ENCODE data around the gene CHID1. TPM values are rescaled to one million over a fixed set of nuclear protein-coding genes. Genes with fewer than 3 reads are reported as not detected.

The CHID1 gene
- total RNA-seq, 2 donors from 2014 or later = 46.9 to 78.7 TPM

- Histone ChIP-seq H3K4me1 (peaks cover 0 to 1% of the 10 kb centered on the region in 2 donors), H3K9me3 (no peaks in the 10 kb centered on the region), H3K4me3 (no peak overlapping the region), H3K36me3 (peaks cover 35% of the 10 kb centered on the region), H3K27me3 (no peaks in the 10 kb centered on the region), H3K27ac (no peak overlapping the region)
- no peak for DNase-seq (ENCODE audit: low spot score)
- TF ChIP-seq CTCF (IDR thresholded peaks at IDR 0.05) = no peak
Observed at GRCh38 chr11:867856-868358, 42.7 kb downstream of the CHID1 start.

GRCh38 chr11:866481-866880 lies 44.1 kb downstream of the CHID1 start:
- Histone ChIP-seq H3K27me3 (no peaks in the 10 kb centered on the region), H3K9me3 (no peaks in the 10 kb centered on the region), H3K36me3 (peaks cover 35% of the 10 kb centered on the region), H3K27ac (no peak overlapping the region), H3K4me1 (peaks cover 0 to 15% of the 10 kb centered on the region in 2 donors), H3K4me3 (no peak overlapping the region)
- no peak for TF ChIP-seq CTCF (IDR thresholded peaks at IDR 0.05)
- DNase-seq (ENCODE audit: low spot score) = no peak

- TF ChIP-seq CTCF (IDR thresholded peaks at IDR 0.05) = no peak
- DNase-seq (ENCODE audit: low spot score) = no peak
- Histone ChIP-seq H3K36me3 (peaks cover 35% of the 10 kb centered on the region), H3K4me1 (peaks cover 0 to 20% of the 10 kb centered on the region in 2 donors), H3K27ac (no peak overlapping the region), H3K9me3 (no peaks in the 10 kb centered on the region), H3K4me3 (no peak overlapping the region), H3K27me3 (no peaks in the 10 kb centered on the region)
Observed at GRCh38 chr11:865462-866430, 44.9 kb downstream of the CHID1 start.

- Histone ChIP-seq H3K27ac (no peak overlapping the region), H3K27me3 (no peaks in the 10 kb centered on the region), H3K36me3 (peaks cover 35% of the 10 kb centered on the region), H3K4me3 (no peak overlapping the region), H3K9me3 (no peaks in the 10 kb centered on the region), H3K4me1 (peaks cover 0 to 28% of the 10 kb centered on the region in 2 donors)
- TF ChIP-seq CTCF (IDR thresholded peaks at IDR 0.05) = no peak
- DNase-seq (ENCODE audit: low spot score) = no peak
Observed at GRCh38 chr11:864898-865297, 45.7 kb downstream of the CHID1 start.

- Histone ChIP-seq H3K36me3 (peaks cover 35% of the 10 kb centered on the region), H3K27me3 (no peaks in the 10 kb centered on the region), H3K27ac (no peak overlapping the region), H3K4me1 (peaks cover 0 to 36% of the 10 kb centered on the region in 2 donors), H3K9me3 (no peaks in the 10 kb centered on the region), H3K4me3 (no peak overlapping the region)
- DNase-seq (ENCODE audit: low spot score) = no peak
- no peak for TF ChIP-seq CTCF (IDR thresholded peaks at IDR 0.05)
Observed at GRCh38 chr11:863910-864827, 46.4 kb downstream of the CHID1 start.
